HepG2 (cell line): ENCODE measurements around the gene APLF. TPM values are rescaled to one million over a fixed set of nuclear protein-coding genes. Genes with fewer than 3 reads are reported as not detected.
A peak's percentile ranks its signal among the peaks of the same experiment; 100 is the strongest.

Experiments used
- ATAC-seq: fragments of 200-7000 bp; cut with Tn5 transposase; 3 replicates; pipeline ENCODE4 v1.9.1; 2020; ENCODE audit warnings: mild to moderate bottlenecking, moderate library complexity
- BruUV-seq: library from RNA; stranded (reverse); fragments of 400-500 nt; replicated peaks from 2 replicates; lab custom pipeline; 2021; lab: Mats Ljungman, UMichigan
- CTCF ChIA-PET: fragments of 300-600 bp; formaldehyde crosslinking; extraction: SDS; loops from one replicate; lab custom pipeline; 2021; ENCODE audit warnings: low total read pairs, inconsistent platforms, low intra/inter-chr PET ratio; lab: Yijun Ruan, JAX
- POLR2A ChIA-PET: fragments of 350-600 bp; sonication (Branson Sonifier 250); formaldehyde crosslinking; loops from one replicate; lab custom pipeline; 2020; ENCODE audit warnings: antibody characterized with exemption, inconsistent platforms; lab: Yijun Ruan, JAX
- DNase-seq: peaks from one replicate; pipeline ENCODE4 v3.0.0-alpha.2; 2015; ENCODE audit warnings: low spot score
- FAIRE-seq: peaks from 3 replicates; lab custom pipeline; 2011; peaks lifted over from hg19 to GRCh38; lab: Jason Lieb, UNC
- H2AFZ ChIP-seq: one replicate; pipeline ENCODE4 v1.6.1; 2011; ENCODE audit warnings: low read length, inconsistent platforms
- H3K27ac ChIP-seq: fragments of 300-600 bp; 3 replicates; pipeline ENCODE4 v1.8.0; 2011; ENCODE audit warnings: mixed run types, mild to moderate bottlenecking, mixed read lengths, low read length, inconsistent platforms; ENCODE audit not compliant: insufficient read depth; ENCODE audit errors: extremely low read length
- H3K27me3 ChIP-seq, 2 experiments: fragments of 200-600 bp in 1 of 2; 2 replicates in 1 of 2; 3 replicates in 1 of 2; pipeline versions ENCODE4 v1.6.0 to v1.8.0; 2011; ENCODE audit warnings: low read length in 2 of 2, mild to moderate bottlenecking in 2 of 2, moderate library complexity in 2 of 2, inconsistent platforms in 1 of 2; ENCODE audit not compliant: insufficient read depth in 2 of 2, control insufficient read depth in 1 of 2
- H3K36me3 ChIP-seq, 2 experiments: fragments of 200-600 bp in 1 of 2; replicated peaks in 1 of 2; 2 replicates in 1 of 2; 3 replicates in 1 of 2; pipeline versions ENCODE4 v1.5.1 to v1.8.0; 2011; ENCODE audit warnings: low read length in 2 of 2, inconsistent platforms in 1 of 2; ENCODE audit not compliant: insufficient read depth in 2 of 2, control insufficient read depth in 1 of 2
- H3K4me1 ChIP-seq: 2 replicates; pipeline ENCODE4 v1.5.1; 2012; ENCODE audit warnings: low read length, inconsistent platforms; ENCODE audit not compliant: insufficient read depth
- H3K4me2 ChIP-seq: 2 replicates; pipeline ENCODE4 v1.6.0; 2011; ENCODE audit warnings: low read depth, low read length, inconsistent platforms
- H3K4me3 ChIP-seq, 3 experiments: fragments of 200-600 bp in 1 of 3; sonication (generic), shearing (Covaris generic) in 1 of 3; replicated peaks in 1 of 3; 2 replicates each; pipeline ENCODE4 v1.5.1; 2011 to 2016; ENCODE audit warnings: low read length in 3 of 3, inconsistent platforms in 2 of 3, low read depth in 2 of 3, mild to moderate bottlenecking in 2 of 3, control low read depth in 1 of 3, mixed read lengths in 1 of 3; ENCODE audit not compliant: insufficient read depth in 1 of 3
- H3K79me2 ChIP-seq: one replicate; pipeline ENCODE4 v1.6.1; 2011; ENCODE audit warnings: low read length, inconsistent platforms; ENCODE audit not compliant: insufficient read depth
- H3K9ac ChIP-seq: 2 replicates; pipeline ENCODE4 v1.6.0; 2011; ENCODE audit warnings: mild to moderate bottlenecking, low read depth, low read length, inconsistent platforms; ENCODE audit not compliant: insufficient read depth
- H3K9me3 ChIP-seq: 2 replicates; pipeline ENCODE4 v1.5.1; 2012; ENCODE audit warnings: mild to moderate bottlenecking, low read length
- H4K20me1 ChIP-seq: 2 replicates; pipeline ENCODE4 v1.6.0; 2011; ENCODE audit warnings: inconsistent platforms, mild to moderate bottlenecking, low read length, moderate library complexity; ENCODE audit not compliant: insufficient read depth
- CEBPB ChIP-seq: IDR thresholded peaks from 2 replicates; pipeline ENCODE4 v1.6.1; 2011; ENCODE audit warnings: low read depth, low read length, improper control_type of control experiment, borderline replicate concordance
- FOXO1 ChIP-seq: sonication (generic); formaldehyde crosslinking; IDR thresholded peaks from 2 replicates; pipeline ENCODE4 v1.4.0; 2020; ENCODE audit warnings: missing genetic modification reagents
- KAT8 ChIP-seq: IDR thresholded peaks from 2 replicates; pipeline ENCODE4 v1.6.1; 2016; ENCODE audit warnings: missing genetic modification reagents, missing compliant biosample characterization
- NFATC3 ChIP-seq: sonication (generic); formaldehyde crosslinking; IDR thresholded peaks from 2 replicates; pipeline ENCODE4 v1.5.1; 2020; ENCODE audit warnings: mild to moderate bottlenecking, missing genetic modification reagents
- NR2C2 ChIP-seq: sonication (generic); formaldehyde crosslinking; IDR thresholded peaks from 2 replicates; pipeline ENCODE4 v1.4.0; 2020; ENCODE audit warnings: missing genetic modification reagents, mild to moderate bottlenecking, moderate library complexity, borderline replicate concordance
- POLR2G ChIP-seq: fragments of 200-400 bp; formaldehyde crosslinking; IDR thresholded peaks from 2 replicates; pipeline ENCODE4 v1.6.1; 2018; ENCODE audit warnings: mild to moderate bottlenecking, low read depth, low read length, moderate library complexity
- ZFP1 ChIP-seq: IDR thresholded peaks from 2 replicates; pipeline ENCODE4 v1.6.1; 2016
- ZFP36 ChIP-seq: fragments of 150-350 bp; IDR thresholded peaks from 2 replicates; pipeline ENCODE4 v1.6.1; 2018; ENCODE audit warnings: borderline replicate concordance, low read length, low read depth; ENCODE audit not compliant: partially characterized antibody
- ZNF468 ChIP-seq: sonication (generic); formaldehyde crosslinking; IDR thresholded peaks from 2 replicates; pipeline ENCODE4 v1.8.0; 2022; ENCODE audit warnings: mild to moderate bottlenecking, moderate library complexity, missing genetic modification reagents
- ZNF75D ChIP-seq: sonication (generic); formaldehyde crosslinking; IDR thresholded peaks from 2 replicates; pipeline ENCODE4 v1.8.1; 2023; ENCODE audit warnings: missing genetic modification reagents, mild to moderate bottlenecking, borderline replicate concordance
- in situ Hi-C: cut with HindIII; loops from 2 replicates; pipeline ENCODE4 v1.10.0; 2017; ENCODE audit warnings: low pct_unique_long_range_greater_than_20kb; ENCODE audit not compliant: extremely low pct_ligation_motif_present
- intact Hi-C: fragments of 100-400 bp; cut with micrococcal nuclease; formaldehyde crosslinking; loops from one replicate; pipeline ENCODE4 v1.10.0; 2022; ENCODE audit not compliant: unreplicated experiment
- polyA plus RNA-seq, 8 experiments: library from polyadenylated mRNA; depleted of rRNA in 3 of 8; stranded (reverse) in 7 of 8; unstranded in 1 of 8; fragments of >200 nt; fragmentation: Illumina TruSeq in 4 of 8; extraction: Trizol in 4 of 8; gene quantifications; 2 replicates each; pipeline versions ENCODE4 v1.2.1 to v1.2.3, GENCODE V29; 2011 to 2016; ENCODE audit warnings: low read depth in 4 of 8, missing spikeins in 1 of 8, mixed read lengths in 1 of 8; ENCODE audit not compliant: insufficient read depth in 1 of 8
- total RNA-seq, 5 experiments: library from RNA; depleted of rRNA; stranded (reverse); fragments of >200 nt; fragmentation: Illumina TruSeq; extraction: Trizol; gene quantifications; 2 replicates each; pipeline ENCODE4 v1.2.3, GENCODE V29; 2016; ENCODE audit warnings: low read depth in 1 of 5

APLF gene
- total and polyA plus RNA-seq, 2 of the 13 experiments (the other 11 are each of a cell fraction or from before 2014, with no cell fraction given), result 0.45 to 2.2 TPM

DNA sequence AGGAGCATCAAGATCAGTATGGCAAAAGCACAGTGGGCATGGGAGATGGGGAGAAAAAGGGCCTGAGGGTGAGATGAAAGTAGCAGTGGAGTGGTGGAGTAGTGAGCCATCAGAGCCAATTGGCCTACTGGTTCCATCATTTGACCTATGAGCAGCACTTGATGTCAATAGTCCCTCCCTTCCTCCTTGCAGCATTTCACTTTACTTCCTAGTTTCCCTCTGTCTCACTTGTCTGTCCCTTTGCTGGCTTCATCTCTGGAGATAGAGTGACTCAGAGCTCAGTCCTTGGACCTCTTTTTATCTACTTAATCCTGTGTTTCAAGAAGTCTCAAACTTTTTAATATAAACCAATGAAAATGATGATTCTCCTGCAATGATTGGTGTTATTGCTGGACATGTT, 32.4 kb upstream of the APLF start (continued):
- TF ChIP-seq ZFP36, result no peak
- no peak for TF ChIP-seq ZFP1

DNA sequence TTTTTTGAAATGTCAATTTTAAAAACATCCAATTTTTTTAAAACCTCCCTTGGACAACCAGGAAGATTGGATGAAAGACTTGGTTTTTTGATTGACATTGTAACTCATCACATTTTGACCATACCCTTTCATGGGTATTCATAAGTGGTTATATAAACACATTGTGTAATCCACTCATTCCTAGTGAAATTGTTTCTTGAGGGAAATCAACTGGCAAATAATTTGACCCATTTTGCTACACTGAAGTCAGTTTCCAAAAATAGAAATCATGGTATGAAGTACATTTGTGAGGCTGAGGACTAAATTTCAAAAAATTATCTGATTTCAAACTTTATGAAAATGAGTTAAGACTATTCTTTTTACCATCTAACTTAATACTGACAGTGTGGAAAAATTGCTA, 31.8 kb upstream of the APLF start:
- Histone ChIP-seq H4K20me1 (no peaks in the 10 kb centered on the region), H3K4me3 (no peak overlapping the region), H3K27me3 (peaks cover 0 to 7% of the 10 kb centered on the region in 2 experiments; a peak in 2 of 5 replicates), H3K4me2 (no peak overlapping the region), H3K36me3 (no peaks in the 10 kb centered on the region), H3K9ac (no peak overlapping the region), H2AFZ (no peak overlapping the region), H3K4me1 (no peaks in the 10 kb centered on the region; the same call in 1 of the 2 replicates), H3K79me2 (no peaks in the 10 kb centered on the region), H3K9me3 (no peaks in the 10 kb centered on the region), H3K27ac (no peak overlapping the region)
- DNase-seq, result no peak
- in situ Hi-C loops (no loop called here), intact Hi-C loops (no loop called here)
- ChIA-PET POLR2A (no interaction called here), CTCF (no interaction called here)
- no TSS peak for BruUV-seq
- ATAC-seq, result no peak
- FAIRE-seq, result no peak
- TF ChIP-seq ZNF468 (CRISPR knock-in tag) (no peak), NFATC3 (CRISPR knock-in tag) (no peak), FOXO1 (CRISPR knock-in tag) (no peak), NR2C2 (CRISPR knock-in tag) (no peak), CEBPB (0 out of 2 replicates have a peak, but pooled peaks have one; percentile 17), ZNF75D (CRISPR knock-in tag) (no peak), POLR2G (no peak), KAT8 (CRISPR knock-in tag) (no peak)
